Ovary (tissue), 9 donors: ENCODE data around the gene NDUFS7. TPM values are rescaled to one million over a fixed set of nuclear protein-coding genes. Genes with fewer than 3 reads are reported as not detected.

ENCODE experiments used
- DNase-seq, 5 donors: peaks; one replicate each; pipeline ENCODE4 v3.0.0-alpha.2; 2019 to 2020
- H3K27ac ChIP-seq, 2 donors: fragments of 200-600 bp; one replicate each; pipeline versions ENCODE4 v1.5.1 to v1.8.0; 2019 to 2022
- H3K27me3 ChIP-seq: fragments of 200-600 bp; one replicate; pipeline ENCODE4 v1.8.0; 2022
- H3K36me3 ChIP-seq: fragments of 200-600 bp; sonication (generic); one replicate; pipeline ENCODE4 v1.5.1; 2019
- H3K4me1 ChIP-seq: one replicate; pipeline ENCODE4 v1.8.1; 2013; ENCODE audit warnings: mild to moderate bottlenecking, moderate library complexity; ENCODE audit not compliant: insufficient read depth
- H3K4me3 ChIP-seq: fragments of 200-600 bp; sonication (generic); one replicate; pipeline ENCODE4 v1.5.1; 2017
- H3K9me3 ChIP-seq, 2 donors: fragments of 200-600 bp in 1 of 2; sonication (generic) in 1 of 2; one replicate each; pipeline versions ENCODE4 v1.5.1 to v1.8.1; 2013 to 2019; ENCODE audit warnings: mild to moderate bottlenecking in 1 of 2, moderate library complexity in 1 of 2
- EP300 ChIP-seq: sonication (generic); formaldehyde crosslinking; IDR thresholded peaks from one replicate; pipeline ENCODE4 v1.6.1; 2017; ENCODE audit warnings: antibody characterized with exemption
- POLR2A ChIP-seq: fragments of 450-650 bp; IDR thresholded peaks from one replicate; pipeline ENCODE4 v1.6.1; 2017; ENCODE audit warnings: antibody characterized with exemption, mild to moderate bottlenecking, moderate library complexity
- WGBS, 3 donors: extraction: QIAGEN DNeasy Blood & Tissue Kit in 1 of 3; methylation state at CpG; one replicate each; pipeline versions ENCODE4 v1.1.5 to v1.1.7; 2013 to 2017; 5-methylcytosine and 5-hydroxymethylcytosine counted together
- intact Hi-C, 4 donors: fragments of 100-400 bp; cut with DNase I; formaldehyde crosslinking; loops; one replicate each; pipeline versions ENCODE4 v1.11.0 to v1.15.1; 2022 to 2023
- polyA plus RNA-seq, 2 donors: library from polyadenylated mRNA; stranded (reverse); fragments of 200-250 nt in 1 of 2; fragments of 350-450 nt in 1 of 2; fragmentation: Illumina TruSeq in 1 of 2; extraction: RNeasy Lipid Tissue Mini Kit (QIAGEN cat#74804) in 1 of 2; gene quantifications; one replicate each; pipeline ENCODE4 v1.2.3, GENCODE V29; 2013 to 2014
- total RNA-seq, 7 donors: library from RNA; depleted of rRNA in 2 of 7; stranded (reverse); fragments of >200 nt in 2 of 7; fragmentation: NEBNext Ultra II Directional in 3 of 7; extraction: Animal tissue kit (Norgen Biotek cat#: 25700) in 3 of 7; gene quantifications; one replicate each; pipeline versions ENCODE4 v1.1.0 to v1.2.4, GENCODE V29; 2016 to 2023
- TF ChIP-seq, protein P1 (sequence below), 3 donors: fragments of 450-650 bp in 2 of 3; fragments of 200-600 bp in 1 of 3; IDR thresholded peaks; one replicate each; pipeline versions ENCODE4 v1.5.1 to v1.8.0; 2016 to 2022; ENCODE audit warnings: antibody characterized with exemption in 3 of 3, mild to moderate bottlenecking in 1 of 3
- donor health status: DM: no; HTN: no; CAD: no; lungs with moderate emphysema.
- donor health status: DM: no; HTN: no; CAD: no.
- donor health status: Bipolar disorder and iron deficiency.
- donor health status: DM: yes; HTN: yes; CAD: no.
- donor health status: DM: no; HTN: no; CAD: no.
- donor health status: DM: yes; HTN: yes; CAD: no.

Gene NDUFS7
- total and polyA plus RNA-seq, 9 donors: 0.72 to 112 (median 79.9) TPM

GRCh38 chr19:1377176-1377964, 6.3 kb upstream of the NDUFS7 start:
- TF ChIP-seq, protein P1, sequence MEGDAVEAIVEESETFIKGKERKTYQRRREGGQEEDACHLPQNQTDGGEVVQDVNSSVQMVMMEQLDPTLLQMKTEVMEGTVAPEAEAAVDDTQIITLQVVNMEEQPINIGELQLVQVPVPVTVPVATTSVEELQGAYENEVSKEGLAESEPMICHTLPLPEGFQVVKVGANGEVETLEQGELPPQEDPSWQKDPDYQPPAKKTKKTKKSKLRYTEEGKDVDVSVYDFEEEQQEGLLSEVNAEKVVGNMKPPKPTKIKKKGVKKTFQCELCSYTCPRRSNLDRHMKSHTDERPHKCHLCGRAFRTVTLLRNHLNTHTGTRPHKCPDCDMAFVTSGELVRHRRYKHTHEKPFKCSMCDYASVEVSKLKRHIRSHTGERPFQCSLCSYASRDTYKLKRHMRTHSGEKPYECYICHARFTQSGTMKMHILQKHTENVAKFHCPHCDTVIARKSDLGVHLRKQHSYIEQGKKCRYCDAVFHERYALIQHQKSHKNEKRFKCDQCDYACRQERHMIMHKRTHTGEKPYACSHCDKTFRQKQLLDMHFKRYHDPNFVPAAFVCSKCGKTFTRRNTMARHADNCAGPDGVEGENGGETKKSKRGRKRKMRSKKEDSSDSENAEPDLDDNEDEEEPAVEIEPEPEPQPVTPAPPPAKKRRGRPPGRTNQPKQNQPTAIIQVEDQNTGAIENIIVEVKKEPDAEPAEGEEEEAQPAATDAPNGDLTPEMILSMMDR (IDR thresholded peaks at IDR 0.05): no peak
- TF ChIP-seq EP300: no peak
- TF ChIP-seq POLR2A: no peak
- intact Hi-C loops: loop anchor here in 1 of 4 donors (10.0 kb wide), 1 partner anchor 53 kb away; no protein-coding TSS in a partner anchor
- Histone ChIP-seq H3K27me3 (no peaks in the 10 kb centered on the region), H3K9me3 (no peaks in the 10 kb centered on the region), H3K4me3 (no peak overlapping the region), H3K36me3 (no peaks in the 10 kb centered on the region), H3K27ac (no peak overlapping the region), H3K4me1 (peaks cover 13% of the 10 kb centered on the region)
- WGBS, 3 donors: 92 to 96% (median 94%) methylated on average over 43 of the region's 43 CpGs
- DNase-seq: no peak

- TF ChIP-seq, protein P1 (IDR thresholded peaks at IDR 0.05): no peak
- TF ChIP-seq POLR2A (no peak), EP300 (no peak)
- no peaks in the 10 kb centered on the region for H3K9me3 ChIP-seq
- H3K27me3 ChIP-seq: no peaks in the 10 kb centered on the region
- H3K27ac ChIP-seq: no peak overlapping the region
- intact Hi-C loops: loop anchor here in 1 of 4 donors (10.0 kb wide), 1 partner anchor 53 kb away; no protein-coding TSS in a partner anchor
- 82 to 86% (median 83%) methylated on average over 33 of the region's 33 CpGs for WGBS, 3 donors
- no peak for DNase-seq
- H3K4me1 ChIP-seq: peaks cover 11% of the 10 kb centered on the region
- H3K36me3 ChIP-seq: no peaks in the 10 kb centered on the region
- no peak overlapping the region for H3K4me3 ChIP-seq
Observed at GRCh38 chr19:1377965-1378785, 5.5 kb upstream of the NDUFS7 start.

GRCh38 chr19:1379126-1379905, 4.4 kb upstream of the NDUFS7 start:
- 52 to 62% (median 54%) methylated on average over 21 to 27 of the region's 27 CpGs for WGBS, 3 donors

More at GRCh38 chr19:1379126-1379905, 4.4 kb upstream of the NDUFS7 start:
- Histone ChIP-seq H3K27me3 (no peaks in the 10 kb centered on the region), H3K4me3 (no peak overlapping the region), H3K27ac (no peak overlapping the region), H3K9me3 (no peaks in the 10 kb centered on the region), H3K36me3 (no peaks in the 10 kb centered on the region), H3K4me1 (peaks cover 5% of the 10 kb centered on the region)
- TF ChIP-seq POLR2A (no peak), EP300 (no peak)
- TF ChIP-seq, protein P1 (IDR thresholded peaks at IDR 0.05): no peak
- intact Hi-C loops: loop anchor here in 1 of 4 donors (10.0 kb wide), 1 partner anchor 55 kb away; no protein-coding TSS in a partner anchor
- DNase-seq: no peak
